ENCODE results near the gene KCNN3. TPM values are rescaled to one million over a fixed set of nuclear protein-coding genes. Genes with fewer than 3 reads are reported as not detected.

KCNN3 gene
- total RNA-seq, 1 experiment from 2014 or later: 0.07 TPM

DNA sequence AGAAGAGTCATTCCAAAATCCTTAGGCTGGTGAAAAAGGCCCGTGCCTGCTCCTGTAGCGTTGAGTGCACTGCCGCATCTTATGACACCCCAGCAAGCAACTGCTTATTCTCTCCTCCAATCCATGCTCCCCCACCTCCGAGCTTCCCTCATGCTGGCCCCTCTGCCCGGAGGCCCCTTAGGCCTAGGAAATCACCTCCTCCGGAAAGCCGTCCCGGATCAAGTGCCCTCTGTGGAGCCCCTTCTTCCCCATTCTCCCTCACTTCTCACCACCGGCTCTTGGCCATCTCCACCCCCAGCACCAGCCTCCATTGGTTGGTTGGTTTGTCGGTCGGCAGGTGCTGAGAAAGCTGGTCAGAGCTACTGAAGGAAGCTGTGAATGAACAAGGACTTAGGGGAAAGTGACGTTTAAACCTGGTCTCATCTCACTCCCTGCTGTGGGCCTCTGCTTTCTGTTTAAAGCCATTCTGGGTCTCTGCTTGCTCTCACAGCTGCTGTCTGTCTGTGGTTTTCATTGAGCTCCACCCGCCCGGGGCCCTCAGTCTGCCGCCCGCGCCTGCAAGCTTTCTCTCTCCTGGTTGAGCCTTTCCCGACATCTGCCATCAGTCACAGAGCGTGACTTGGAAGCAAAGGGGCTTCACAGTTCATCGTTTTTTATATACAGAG lies 122.2 kb downstream of the KCNN3 start:
- H3K27ac Mint-ChIP-seq (ENCODE audit: low read depth, unreplicated experiment): no peak overlapping the region
- no peak for DNase-seq (ENCODE audit: unreplicated experiment)
- H3K9me3 Mint-ChIP-seq (ENCODE audit: unreplicated experiment): no peaks in the 10 kb centered on the region
- CTCF ChIA-PET: interaction anchor here (0.8 to 1.9 kb wide), 2 partner anchors 78 to 269 kb away, joined by 3 to 8 read pairs; no protein-coding TSS in a partner anchor
- POLR2A ChIA-PET: interaction anchor here (0.7 kb wide), 1 partner anchor 263 kb away, joined by 4 read pairs; no protein-coding TSS in a partner anchor
- peaks cover 80% of the 10 kb centered on the region for H3K27me3 Mint-ChIP-seq (ENCODE audit: insufficient read depth, unreplicated experiment)
- no peaks in the 10 kb centered on the region for H3K4me1 Mint-ChIP-seq (ENCODE audit: insufficient read depth, unreplicated experiment)
- no peak overlapping the region for H3K4me3 Mint-ChIP-seq (ENCODE audit: unreplicated experiment)
- H3K36me3 Mint-ChIP-seq (ENCODE audit: insufficient read depth, unreplicated experiment): no peaks in the 10 kb centered on the region
- no TSS peak for BruUV-seq (replicated peaks)
- intact Hi-C loops (cut with micrococcal nuclease): loop anchor here (2.0 kb wide), 1 partner anchor 189 kb away; the partner anchor contains the start of gene UBE2Q1
- TF ChIP-seq, protein P1, sequence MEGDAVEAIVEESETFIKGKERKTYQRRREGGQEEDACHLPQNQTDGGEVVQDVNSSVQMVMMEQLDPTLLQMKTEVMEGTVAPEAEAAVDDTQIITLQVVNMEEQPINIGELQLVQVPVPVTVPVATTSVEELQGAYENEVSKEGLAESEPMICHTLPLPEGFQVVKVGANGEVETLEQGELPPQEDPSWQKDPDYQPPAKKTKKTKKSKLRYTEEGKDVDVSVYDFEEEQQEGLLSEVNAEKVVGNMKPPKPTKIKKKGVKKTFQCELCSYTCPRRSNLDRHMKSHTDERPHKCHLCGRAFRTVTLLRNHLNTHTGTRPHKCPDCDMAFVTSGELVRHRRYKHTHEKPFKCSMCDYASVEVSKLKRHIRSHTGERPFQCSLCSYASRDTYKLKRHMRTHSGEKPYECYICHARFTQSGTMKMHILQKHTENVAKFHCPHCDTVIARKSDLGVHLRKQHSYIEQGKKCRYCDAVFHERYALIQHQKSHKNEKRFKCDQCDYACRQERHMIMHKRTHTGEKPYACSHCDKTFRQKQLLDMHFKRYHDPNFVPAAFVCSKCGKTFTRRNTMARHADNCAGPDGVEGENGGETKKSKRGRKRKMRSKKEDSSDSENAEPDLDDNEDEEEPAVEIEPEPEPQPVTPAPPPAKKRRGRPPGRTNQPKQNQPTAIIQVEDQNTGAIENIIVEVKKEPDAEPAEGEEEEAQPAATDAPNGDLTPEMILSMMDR (IDR thresholded peaks at IDR 0.05; ENCODE audit: unreplicated experiment): no peak

DNA sequence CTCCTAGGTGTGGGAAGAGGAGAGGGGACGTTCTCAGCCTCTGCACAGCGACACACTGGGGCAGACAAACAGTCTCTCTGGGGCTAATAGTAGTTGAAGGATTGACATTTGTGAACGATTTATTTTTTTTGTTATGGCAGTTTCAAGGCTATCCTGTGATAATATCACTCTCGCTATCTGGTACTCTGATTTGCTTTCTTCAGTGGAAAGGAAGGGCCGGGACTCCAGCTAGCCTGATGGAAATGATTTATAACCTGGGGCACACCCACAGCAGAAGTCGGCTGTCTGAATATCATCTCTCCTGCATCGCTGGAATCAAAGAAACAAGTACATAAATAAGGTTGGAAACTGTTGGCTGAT lies 122.7 kb downstream of the KCNN3 start:
- Mint-ChIP-seq H3K9me3 (ENCODE audit: unreplicated experiment) (no peaks in the 10 kb centered on the region), H3K4me3 (ENCODE audit: unreplicated experiment) (no peak overlapping the region), H3K36me3 (ENCODE audit: insufficient read depth, unreplicated experiment) (no peaks in the 10 kb centered on the region), H3K27me3 (ENCODE audit: insufficient read depth, unreplicated experiment) (peaks cover 84% of the 10 kb centered on the region), H3K4me1 (ENCODE audit: insufficient read depth, unreplicated experiment) (no peaks in the 10 kb centered on the region), H3K27ac (ENCODE audit: low read depth, unreplicated experiment) (no peak overlapping the region)
- CTCF ChIA-PET: interaction anchor here (0.5 to 1.9 kb wide), 3 partner anchors 78 to 634 kb away, joined by 3 to 8 read pairs (median 3); no protein-coding TSS in a partner anchor
- POLR2A ChIA-PET: no interaction called here
- TF ChIP-seq, protein P1 (IDR thresholded peaks at IDR 0.05; ENCODE audit: unreplicated experiment): no peak
- no TSS peak for BruUV-seq (replicated peaks)
- DNase-seq (ENCODE audit: unreplicated experiment): no peak
- intact Hi-C loops (cut with micrococcal nuclease): no loop called here

DNA sequence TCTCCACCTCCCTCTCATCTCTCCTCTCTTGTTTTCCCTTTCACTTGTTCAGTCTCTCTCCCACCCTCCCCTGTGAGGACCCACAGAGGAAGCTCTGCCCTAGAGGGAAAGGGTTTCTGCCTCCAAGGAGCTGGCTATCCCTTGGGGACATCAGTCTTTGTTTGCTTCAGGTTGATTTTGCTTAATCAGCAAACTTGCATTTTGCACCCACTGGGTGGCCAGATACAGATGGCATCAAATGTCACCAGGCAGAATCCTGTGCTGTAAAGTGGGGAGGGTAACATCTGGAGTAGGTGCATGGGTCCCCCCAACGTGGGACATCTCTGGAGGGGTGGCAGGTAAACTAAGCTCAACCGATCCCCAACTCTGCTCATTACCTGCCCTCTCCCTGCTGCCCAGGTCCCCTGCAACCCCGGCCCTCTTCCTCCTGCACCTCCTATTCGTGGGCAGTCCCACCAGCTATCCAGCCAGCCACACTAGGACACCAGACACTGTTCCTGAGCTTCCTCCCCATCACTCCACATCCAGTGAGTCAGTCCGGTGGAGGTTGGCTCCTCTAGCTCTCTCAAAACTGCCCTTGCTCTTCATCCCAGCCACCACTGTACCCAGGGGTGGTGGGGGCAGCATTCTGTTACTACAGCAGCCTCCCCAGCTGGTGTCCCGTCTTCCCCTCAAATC lies 123.3 kb downstream of the KCNN3 start:
- H3K4me3 Mint-ChIP-seq (ENCODE audit: unreplicated experiment): no peak overlapping the region
- BruUV-seq (replicated peaks): no TSS peak
- intact Hi-C loops (cut with micrococcal nuclease): no loop called here

More for the DNA sequence above, 123.3 kb downstream of the KCNN3 start:
- H3K27me3 Mint-ChIP-seq (ENCODE audit: insufficient read depth, unreplicated experiment): peaks cover 85% of the 10 kb centered on the region
- TF ChIP-seq, protein P1 (IDR thresholded peaks at IDR 0.05; ENCODE audit: unreplicated experiment): no peak
- CTCF ChIA-PET: interaction anchor here (0.5 to 1.9 kb wide), 3 partner anchors 13 to 633 kb away, joined by 3 to 8 read pairs (median 3); no protein-coding TSS in a partner anchor
- H3K9me3 Mint-ChIP-seq (ENCODE audit: unreplicated experiment): no peaks in the 10 kb centered on the region
- POLR2A ChIA-PET: interaction anchor here (1.0 kb wide), 1 partner anchor 70 kb away, joined by 4 read pairs; no protein-coding TSS in a partner anchor
- no peaks in the 10 kb centered on the region for H3K4me1 Mint-ChIP-seq (ENCODE audit: insufficient read depth, unreplicated experiment)
- H3K27ac Mint-ChIP-seq (ENCODE audit: low read depth, unreplicated experiment): no peak overlapping the region
- DNase-seq (ENCODE audit: unreplicated experiment): no peak
- no peaks in the 10 kb centered on the region for H3K36me3 Mint-ChIP-seq (ENCODE audit: insufficient read depth, unreplicated experiment)
